Measurements from ENCODE around the gene ECHS1. TPM values are rescaled to one million over a fixed set of nuclear protein-coding genes. Genes with fewer than 3 reads are reported as not detected.

Gene ECHS1
- total and polyA plus RNA-seq, 9 of the 15 experiments (the other 6 are each of a cell fraction or from before 2014, with no cell fraction given), result 16.6 to 100 (median 68.1) TPM

- no peak for TF ChIP-seq PATZ1 (CRISPR knock-in tag; IDR thresholded peaks at IDR 0.05; ENCODE audit: borderline replicate concordance)
- TF ChIP-seq ZNF146 (CRISPR knock-in tag; IDR thresholded peaks at IDR 0.05; ENCODE audit: unreplicated experiment), result no peak
- no peak for TF ChIP-seq MTF1 (CRISPR knock-in tag; IDR thresholded peaks at IDR 0.05; ENCODE audit: borderline replicate concordance)
- no peak; the same call in 1 of the 2 replicates for TF ChIP-seq ZBTB7A (IDR thresholded peaks at IDR 0.05; ENCODE audit: borderline replicate concordance, control insufficient read depth, low read depth, low read length)
- no peak for TF ChIP-seq MEF2A (IDR thresholded peaks at IDR 0.05; ENCODE audit: control insufficient read depth, low read depth, low read length)
- TF ChIP-seq ETS1 (conservative IDR thresholded peaks at IDR 0.05; ENCODE audit: control insufficient read depth, low read depth, low read length), result no peak
- TF ChIP-seq FOXJ3 (CRISPR knock-in tag; IDR thresholded peaks at IDR 0.05), result no peak
- TF ChIP-seq SREBF1 (IDR thresholded peaks at IDR 0.05; ENCODE audit: borderline replicate concordance, low read depth, low read length), result no peak
- TF ChIP-seq HCFC1 (IDR thresholded peaks at IDR 0.05; ENCODE audit: low read depth, low read length), result no peak
- no peak for TF ChIP-seq ETV1 (tag; conservative IDR thresholded peaks at IDR 0.05; ENCODE audit: low read depth)
- no peak for TF ChIP-seq CUX1 (CRISPR knock-in tag; IDR thresholded peaks at IDR 0.05)
- no peak for TF ChIP-seq FOS (IDR thresholded peaks at IDR 0.05; ENCODE audit: extremely low read depth, insufficient read length)
- TF ChIP-seq RB1 (IDR thresholded peaks at IDR 0.05; ENCODE audit: low read depth), result peak; percentile 46; the same call in 1 of the 2 replicates
- no peak for TF ChIP-seq AFF1 (IDR thresholded peaks at IDR 0.05; ENCODE audit: low read depth in 1 of 2, partially characterized antibody in 2 of 2)
Observed at GRCh38 chr10:133359972-133360610, 13.1 kb downstream of the ECHS1 start (continued).
